Vagina (tissue), 2 donors: ENCODE results near the gene ANXA2. TPM values are rescaled to one million over a fixed set of nuclear protein-coding genes. Genes with fewer than 3 reads are reported as not detected.

ENCODE experiments used
- DNase-seq, 2 donors: peaks; one replicate each; pipeline ENCODE4 v3.0.0-alpha.2; 2017; ENCODE audit errors: extremely low spot score in 2 of 2
- H3K27ac ChIP-seq: fragments of 200-600 bp; sonication (generic); one replicate; pipeline ENCODE4 v1.5.1; 2019
- H3K27me3 ChIP-seq: fragments of 200-600 bp; sonication (generic); one replicate; pipeline ENCODE4 v1.5.1; 2019
- H3K36me3 ChIP-seq, 2 donors: fragments of 200-600 bp; sonication (generic); one replicate each; pipeline ENCODE4 v1.5.1; 2017 to 2019
- H3K4me1 ChIP-seq: fragments of 200-600 bp; sonication (generic); one replicate; pipeline ENCODE4 v1.5.1; 2019
- H3K4me3 ChIP-seq, 2 donors: fragments of 200-600 bp; sonication (generic); 1 replicate in 1 of 2; 2 replicates in 1 of 2; pipeline ENCODE4 v1.5.1; 2016 to 2019
- H3K9me3 ChIP-seq: fragments of 200-600 bp; sonication (generic); one replicate; pipeline ENCODE4 v1.5.1; 2019
- POLR2A ChIP-seq, 2 donors: fragments of 450-650 bp; IDR thresholded peaks; one replicate each; pipeline ENCODE4 v1.6.1; 2017; ENCODE audit warnings: antibody characterized with exemption in 2 of 2, mild to moderate bottlenecking in 2 of 2, moderate library complexity in 2 of 2
- POLR2AphosphoS5 ChIP-seq, 2 donors: sonication (generic); formaldehyde crosslinking; IDR thresholded peaks; one replicate each; pipeline ENCODE4 v1.9.0; 2017; ENCODE audit warnings: antibody characterized with exemption in 2 of 2, mild to moderate bottlenecking in 2 of 2, low read depth in 1 of 2; ENCODE audit not compliant: insufficient read depth in 1 of 2
- intact Hi-C: fragments of 100-400 bp; cut with DNase I; formaldehyde crosslinking; loops from one replicate; pipeline ENCODE4 v1.15.1; 2023
- total RNA-seq: library from RNA; depleted of rRNA; stranded (reverse); fragments of >200 nt; gene quantifications from one replicate; pipeline ENCODE4 v1.2.3, GENCODE V29; 2016
- TF ChIP-seq, protein P1 (sequence below), 3 experiments: fragments of 450-650 bp in 2 of 3; fragments of 200-600 bp in 1 of 3; sonication (generic) in 1 of 3; IDR thresholded peaks; one replicate each; pipeline ENCODE4 v1.5.1; 2017 to 2019; ENCODE audit warnings: antibody characterized with exemption in 3 of 3, mild to moderate bottlenecking in 2 of 3, moderate library complexity in 2 of 3

The ANXA2 gene
- total RNA-seq, 1 donor from 2014 or later = 1,230 TPM

DNA sequence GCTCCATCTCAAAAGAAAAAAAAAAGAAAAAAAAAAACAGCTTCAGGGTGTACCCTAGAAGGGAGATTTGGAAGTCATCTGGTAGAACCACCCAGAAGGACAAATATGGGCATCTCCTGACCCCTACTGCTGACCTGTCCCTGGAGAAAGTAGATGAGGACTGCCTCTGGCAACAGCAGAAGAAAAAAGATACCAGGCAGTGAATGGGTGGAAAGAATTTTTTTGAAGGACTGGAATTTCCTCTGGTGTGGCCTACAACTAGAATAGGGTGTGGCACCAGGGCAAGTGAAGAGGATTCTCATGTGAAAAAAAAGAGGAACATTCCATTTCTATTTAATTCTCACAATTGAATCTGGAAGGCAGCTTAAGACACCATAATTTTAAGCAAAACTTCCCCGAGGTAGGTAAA, 3.1 kb downstream of the ANXA2 start:
- DNase-seq = no peak
- no peaks in the 10 kb centered on the region for H3K9me3 ChIP-seq
- H3K27me3 ChIP-seq = no peaks in the 10 kb centered on the region
- H3K27ac ChIP-seq = peak overlapping the region; percentile 97
- H3K4me3 ChIP-seq = peak overlapping the region; percentile 22 to 98
- H3K4me1 ChIP-seq = peaks cover 79% of the 10 kb centered on the region
- TF ChIP-seq, protein P1, sequence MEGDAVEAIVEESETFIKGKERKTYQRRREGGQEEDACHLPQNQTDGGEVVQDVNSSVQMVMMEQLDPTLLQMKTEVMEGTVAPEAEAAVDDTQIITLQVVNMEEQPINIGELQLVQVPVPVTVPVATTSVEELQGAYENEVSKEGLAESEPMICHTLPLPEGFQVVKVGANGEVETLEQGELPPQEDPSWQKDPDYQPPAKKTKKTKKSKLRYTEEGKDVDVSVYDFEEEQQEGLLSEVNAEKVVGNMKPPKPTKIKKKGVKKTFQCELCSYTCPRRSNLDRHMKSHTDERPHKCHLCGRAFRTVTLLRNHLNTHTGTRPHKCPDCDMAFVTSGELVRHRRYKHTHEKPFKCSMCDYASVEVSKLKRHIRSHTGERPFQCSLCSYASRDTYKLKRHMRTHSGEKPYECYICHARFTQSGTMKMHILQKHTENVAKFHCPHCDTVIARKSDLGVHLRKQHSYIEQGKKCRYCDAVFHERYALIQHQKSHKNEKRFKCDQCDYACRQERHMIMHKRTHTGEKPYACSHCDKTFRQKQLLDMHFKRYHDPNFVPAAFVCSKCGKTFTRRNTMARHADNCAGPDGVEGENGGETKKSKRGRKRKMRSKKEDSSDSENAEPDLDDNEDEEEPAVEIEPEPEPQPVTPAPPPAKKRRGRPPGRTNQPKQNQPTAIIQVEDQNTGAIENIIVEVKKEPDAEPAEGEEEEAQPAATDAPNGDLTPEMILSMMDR (IDR thresholded peaks at IDR 0.05) = no peak
- no peak for TF ChIP-seq POLR2A (IDR thresholded peaks at IDR 0.05)
- no peak for TF ChIP-seq POLR2AphosphoS5 (IDR thresholded peaks at IDR 0.05; ENCODE audit: insufficient read depth in 1 of 2, low read depth in 1 of 2)
- peaks cover 0 to 6% of the 10 kb centered on the region in 2 donors for H3K36me3 ChIP-seq
- intact Hi-C loops = no loop called here

DNA sequence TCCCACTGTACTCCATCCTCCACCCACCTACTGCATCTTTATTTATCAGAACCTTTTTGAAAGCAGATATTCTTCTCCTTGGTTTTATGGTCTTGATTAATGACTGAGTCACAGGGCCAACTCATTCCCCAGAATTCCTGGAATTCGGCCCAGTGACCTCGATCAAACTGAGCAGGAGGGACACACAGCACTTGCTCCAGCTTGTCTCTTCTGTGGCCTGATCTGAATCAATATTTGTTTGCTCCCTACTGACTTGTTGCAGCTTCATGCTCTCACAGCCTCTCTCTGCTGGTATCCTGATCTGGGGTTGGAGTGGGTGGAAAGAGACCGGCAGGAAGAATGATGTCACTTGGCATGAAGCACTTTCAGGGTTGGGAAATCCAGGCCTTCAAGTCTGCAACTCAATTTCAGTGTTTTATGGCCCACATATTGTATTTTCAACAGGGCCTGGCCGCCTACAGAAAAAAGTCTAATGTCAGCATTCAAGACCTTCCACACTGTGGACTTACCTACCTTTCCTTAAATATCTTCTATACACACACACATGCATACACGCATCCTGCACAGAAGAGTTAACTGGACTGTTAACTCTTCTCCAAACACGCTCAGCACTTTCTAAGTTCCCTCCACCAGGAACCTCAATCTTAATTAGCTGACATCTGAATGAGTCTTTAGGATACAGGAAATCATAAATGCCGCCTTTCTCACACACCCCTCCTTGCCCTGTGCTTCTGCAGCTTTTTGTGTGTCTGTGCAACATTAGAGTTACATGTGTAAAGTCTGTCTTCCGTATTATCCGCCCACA, 4.6 kb downstream of the ANXA2 start:
- H3K36me3 ChIP-seq = peaks cover 0 to 6% of the 10 kb centered on the region in 2 donors
- H3K27me3 ChIP-seq = no peaks in the 10 kb centered on the region
- peaks cover 85% of the 10 kb centered on the region for H3K4me1 ChIP-seq
- intact Hi-C loops = no loop called here
- peak overlapping the region; percentile 97 for H3K27ac ChIP-seq
- no peak for TF ChIP-seq POLR2A (IDR thresholded peaks at IDR 0.05)
- TF ChIP-seq POLR2AphosphoS5 (IDR thresholded peaks at IDR 0.05; ENCODE audit: insufficient read depth in 1 of 2, low read depth in 1 of 2) = peak; percentile 32 to 91
- no peaks in the 10 kb centered on the region for H3K9me3 ChIP-seq
- peak in 1 of 2 donors; percentile 98 for DNase-seq
- peak overlapping the region; percentile 22 to 24 for H3K4me3 ChIP-seq

DNA sequence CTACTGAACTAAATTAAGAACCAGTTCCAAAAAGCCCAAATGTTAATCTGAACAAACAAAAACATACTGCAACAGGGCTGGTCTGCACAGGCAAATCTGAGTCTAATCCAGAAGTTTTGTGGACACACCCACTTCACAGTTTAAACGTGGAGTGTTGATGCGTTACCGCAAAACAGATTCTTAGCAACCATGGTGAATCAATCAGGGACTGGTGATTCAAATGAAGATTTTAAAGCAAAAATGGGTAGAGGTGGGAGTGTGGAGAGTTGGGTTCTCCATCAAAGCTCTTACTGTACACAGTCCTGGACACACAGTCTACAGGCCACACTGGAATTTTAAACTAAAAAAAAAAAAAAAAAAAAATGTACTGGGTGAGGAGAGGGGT, 5.2 kb downstream of the ANXA2 start:
- Histone ChIP-seq H3K4me1 (peaks cover 91% of the 10 kb centered on the region), H3K27ac (peak overlapping the region; percentile 62), H3K4me3 (peak overlapping the region in 1 of 2 donors; percentile 17)

DNA sequence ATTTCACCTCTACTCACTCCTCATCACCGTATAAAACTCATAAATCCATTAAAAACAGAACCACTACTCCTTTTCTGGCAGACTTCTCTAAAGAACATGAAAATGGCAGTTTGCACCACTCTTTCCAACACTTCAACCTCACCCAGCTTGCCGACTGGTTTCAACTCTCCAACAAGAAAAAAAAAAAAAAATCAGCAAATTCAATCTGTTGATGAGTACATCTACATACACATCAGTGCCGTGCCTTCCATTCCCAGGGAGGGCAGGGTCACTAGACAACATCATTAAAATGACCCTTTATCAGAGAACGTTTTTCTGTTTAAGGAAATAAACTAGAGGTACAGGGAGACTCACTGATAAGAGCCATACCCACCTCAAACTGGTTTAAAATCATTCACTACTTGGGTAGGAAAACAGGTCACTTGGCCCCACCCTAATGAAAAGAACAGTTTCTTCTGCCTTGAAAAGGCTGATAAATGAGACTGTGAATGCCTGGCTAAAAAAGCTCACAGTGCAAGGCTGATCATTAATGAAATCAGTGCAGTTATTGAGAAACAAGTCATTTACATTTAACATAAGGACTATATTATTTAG, 6.0 kb downstream of the ANXA2 start:
- Histone ChIP-seq H3K4me3 (peak overlapping the region in 1 of 2 donors; percentile 17), H3K27me3 (no peaks in the 10 kb centered on the region)
- intact Hi-C loops = no loop called here

More for the DNA sequence above, 5.2 kb downstream of the ANXA2 start:
- intact Hi-C loops = no loop called here
- Histone ChIP-seq H3K36me3 (peaks cover 0 to 6% of the 10 kb centered on the region in 2 donors), H3K27me3 (no peaks in the 10 kb centered on the region), H3K9me3 (no peaks in the 10 kb centered on the region)
- TF ChIP-seq, protein P1 (IDR thresholded peaks at IDR 0.05) = no peak
- TF ChIP-seq POLR2A (IDR thresholded peaks at IDR 0.05) (no peak), POLR2AphosphoS5 (IDR thresholded peaks at IDR 0.05; ENCODE audit: insufficient read depth in 1 of 2, low read depth in 1 of 2) (no peak)
- DNase-seq = peak in 1 of 2 donors; percentile 56

DNA sequence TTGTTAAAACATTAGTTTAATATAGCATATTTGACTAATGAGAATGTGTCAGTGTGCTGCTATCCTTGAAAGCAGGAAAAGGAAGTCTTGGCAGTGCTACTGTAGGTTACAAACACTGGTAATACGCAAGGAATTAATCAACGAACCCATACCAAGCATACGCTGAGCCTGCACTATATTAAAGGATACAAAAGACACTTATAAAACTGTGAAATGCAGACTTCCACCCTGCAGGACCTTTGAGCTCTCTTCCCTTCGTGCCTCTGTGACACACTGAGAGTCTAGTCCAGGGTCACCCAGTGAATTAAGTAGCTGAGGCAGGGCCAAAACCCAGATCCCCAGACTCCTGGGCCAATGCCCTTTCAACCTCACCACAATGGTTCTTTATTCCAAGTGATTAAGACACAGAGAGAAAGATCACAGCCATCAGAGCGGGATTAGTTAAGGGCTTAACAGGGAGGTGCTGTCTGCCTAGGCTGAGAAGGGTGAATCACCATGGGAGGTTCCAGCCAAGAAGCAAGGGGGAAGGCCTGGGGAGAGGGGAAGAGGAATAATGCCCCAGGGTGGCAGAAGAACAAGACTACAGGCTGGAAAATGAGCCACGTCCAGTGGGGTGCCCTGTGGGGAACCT, 6.8 kb downstream of the ANXA2 start:
- H3K4me1 ChIP-seq = peaks cover 99% of the 10 kb centered on the region
- TF ChIP-seq POLR2AphosphoS5 (IDR thresholded peaks at IDR 0.05; ENCODE audit: insufficient read depth in 1 of 2, low read depth in 1 of 2) (peak in 1 of 2 donors; percentile 80), POLR2A (IDR thresholded peaks at IDR 0.05) (no peak)
- TF ChIP-seq, protein P1 (IDR thresholded peaks at IDR 0.05) = no peak
- peak overlapping the region; percentile 17 to 24 for H3K4me3 ChIP-seq
- peak in 1 of 2 donors; percentile 91 for DNase-seq
- no peaks in the 10 kb centered on the region for H3K9me3 ChIP-seq
- H3K27ac ChIP-seq = peak overlapping the region; percentile 62
- intact Hi-C loops = no loop called here
- no peaks in the 10 kb centered on the region for H3K27me3 ChIP-seq
- peaks cover 0 to 6% of the 10 kb centered on the region in 2 donors for H3K36me3 ChIP-seq

More for the DNA sequence above, 6.0 kb downstream of the ANXA2 start:
- Histone ChIP-seq H3K36me3 (peaks cover 0 to 6% of the 10 kb centered on the region in 2 donors), H3K9me3 (no peaks in the 10 kb centered on the region), H3K27ac (peak overlapping the region; percentile 62), H3K4me1 (peaks cover 99% of the 10 kb centered on the region)
- peak in 1 of 2 donors; percentile 49 for DNase-seq
- TF ChIP-seq, protein P1 (IDR thresholded peaks at IDR 0.05) = no peak
- TF ChIP-seq POLR2A (IDR thresholded peaks at IDR 0.05) (no peak), POLR2AphosphoS5 (IDR thresholded peaks at IDR 0.05; ENCODE audit: insufficient read depth in 1 of 2, low read depth in 1 of 2) (no peak)
